H1 (cell line): ENCODE results near the gene WFIKKN1. TPM values are rescaled to one million over a fixed set of nuclear protein-coding genes. Genes with fewer than 3 reads are reported as not detected.

Experiments
- CEBPB ChIP-seq: IDR thresholded peaks from 2 replicates; pipeline ENCODE4 v1.6.1; 2012; ENCODE audit warnings: low read depth, low read length
- CHD1 ChIP-seq: IDR thresholded peaks from 2 replicates; pipeline ENCODE4 v1.6.1; 2012; ENCODE audit warnings: low read depth, low read length, improper control_type of control experiment
- CHD2 ChIP-seq: IDR thresholded peaks from 2 replicates; pipeline ENCODE4 v1.6.1; 2012; ENCODE audit warnings: low read length, improper control_type of control experiment
- CREB1 ChIP-seq: IDR thresholded peaks from 2 replicates; pipeline ENCODE4 v1.6.1; 2012; ENCODE audit warnings: inconsistent platforms
- NANOG ChIP-seq: IDR thresholded peaks from 2 replicates; pipeline ENCODE4 v1.6.1; 2011; ENCODE audit warnings: low read length, low read depth, mild to moderate bottlenecking, inconsistent platforms; ENCODE audit not compliant: insufficient read depth, poor library complexity, severe bottlenecking
- SP1 ChIP-seq: IDR thresholded peaks from 2 replicates; pipeline ENCODE4 v1.6.1; 2011; ENCODE audit warnings: low read depth, low read length
- SP4 ChIP-seq: IDR thresholded peaks from 2 replicates; pipeline ENCODE4 v1.6.1; 2012; ENCODE audit warnings: low read length, inconsistent platforms
- TBP ChIP-seq: IDR thresholded peaks from 2 replicates; pipeline ENCODE4 v1.6.1; 2011; ENCODE audit warnings: low read depth, low read length, improper control_type of control experiment
- YY1 ChIP-seq: IDR thresholded peaks from 2 replicates; pipeline ENCODE4 v1.6.1; 2011; ENCODE audit warnings: low read depth, mild to moderate bottlenecking, low read length
- polyA plus RNA-seq, 7 experiments: library from polyadenylated mRNA; depleted of rRNA in 3 of 7; stranded (reverse) in 5 of 7; unstranded in 2 of 7; fragments of >200 nt in 5 of 7; fragments of 200-250 nt in 2 of 7; gene quantifications; 1 replicate in 5 of 7; 2 replicates in 1 of 7; 4 replicates in 1 of 7; pipeline versions ENCODE4 v1.2.1 to v1.2.3, GENCODE V29; 2011 to 2013; ENCODE audit warnings: missing spikeins in 2 of 7, mixed read lengths in 2 of 7
- total RNA-seq: library from RNA; stranded (reverse); fragmentation: NEBNext Ultra II Directional; extraction: Animal tissue kit (Norgen Biotek cat#: 25700); gene quantifications from 2 replicates; pipeline ENCODE4 v1.2.1, GENCODE V29; 2021
- TF ChIP-seq, protein P1 (sequence below): fragments of 300-600 bp; sonication (generic); IDR thresholded peaks from 2 replicates; pipeline ENCODE4 v1.7.1; 2012; ENCODE audit warnings: low read length, moderate library complexity, mild to moderate bottlenecking, inconsistent platforms; ENCODE audit not compliant: insufficient replicate concordance
- TF ChIP-seq, protein P2 (sequence below): IDR thresholded peaks from 2 replicates; pipeline ENCODE4 v1.6.1; 2012; ENCODE audit warnings: inconsistent platforms

WFIKKN1 gene
- total and polyA plus RNA-seq, 2 of the 8 experiments (the other 6 are each of a cell fraction or from before 2014, with no cell fraction given), result 11.4 to 15.8 TPM

DNA sequence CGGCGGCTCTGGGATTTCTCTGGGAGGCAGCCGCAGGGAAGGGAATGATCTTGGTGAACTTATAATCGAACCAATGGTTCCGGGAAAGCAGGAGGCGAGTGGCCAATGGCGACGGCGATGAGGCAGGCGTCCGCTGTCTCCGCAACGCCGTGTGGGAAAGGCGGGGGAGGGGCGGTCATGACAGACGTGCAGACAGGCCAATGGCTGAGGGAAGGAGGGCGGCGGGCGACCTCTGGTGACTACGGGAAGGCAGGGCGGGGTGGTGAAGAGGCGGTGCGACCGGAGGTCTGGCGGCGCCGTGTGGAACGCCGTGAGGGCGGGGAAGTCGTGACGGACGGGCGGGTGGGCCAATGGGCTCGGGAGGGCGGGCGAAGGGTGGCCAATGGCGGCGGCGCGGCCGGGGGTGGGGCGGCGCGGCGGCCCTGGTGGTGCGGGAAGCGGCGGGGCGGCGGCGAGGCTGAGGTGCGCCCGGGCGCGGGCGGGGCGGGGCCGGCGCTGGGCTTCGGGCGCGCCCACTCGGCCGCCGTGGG is 41.1 kb upstream of the WFIKKN1 start, which contains the start of gene RAB40C (continued):
- TF ChIP-seq, protein P1, sequence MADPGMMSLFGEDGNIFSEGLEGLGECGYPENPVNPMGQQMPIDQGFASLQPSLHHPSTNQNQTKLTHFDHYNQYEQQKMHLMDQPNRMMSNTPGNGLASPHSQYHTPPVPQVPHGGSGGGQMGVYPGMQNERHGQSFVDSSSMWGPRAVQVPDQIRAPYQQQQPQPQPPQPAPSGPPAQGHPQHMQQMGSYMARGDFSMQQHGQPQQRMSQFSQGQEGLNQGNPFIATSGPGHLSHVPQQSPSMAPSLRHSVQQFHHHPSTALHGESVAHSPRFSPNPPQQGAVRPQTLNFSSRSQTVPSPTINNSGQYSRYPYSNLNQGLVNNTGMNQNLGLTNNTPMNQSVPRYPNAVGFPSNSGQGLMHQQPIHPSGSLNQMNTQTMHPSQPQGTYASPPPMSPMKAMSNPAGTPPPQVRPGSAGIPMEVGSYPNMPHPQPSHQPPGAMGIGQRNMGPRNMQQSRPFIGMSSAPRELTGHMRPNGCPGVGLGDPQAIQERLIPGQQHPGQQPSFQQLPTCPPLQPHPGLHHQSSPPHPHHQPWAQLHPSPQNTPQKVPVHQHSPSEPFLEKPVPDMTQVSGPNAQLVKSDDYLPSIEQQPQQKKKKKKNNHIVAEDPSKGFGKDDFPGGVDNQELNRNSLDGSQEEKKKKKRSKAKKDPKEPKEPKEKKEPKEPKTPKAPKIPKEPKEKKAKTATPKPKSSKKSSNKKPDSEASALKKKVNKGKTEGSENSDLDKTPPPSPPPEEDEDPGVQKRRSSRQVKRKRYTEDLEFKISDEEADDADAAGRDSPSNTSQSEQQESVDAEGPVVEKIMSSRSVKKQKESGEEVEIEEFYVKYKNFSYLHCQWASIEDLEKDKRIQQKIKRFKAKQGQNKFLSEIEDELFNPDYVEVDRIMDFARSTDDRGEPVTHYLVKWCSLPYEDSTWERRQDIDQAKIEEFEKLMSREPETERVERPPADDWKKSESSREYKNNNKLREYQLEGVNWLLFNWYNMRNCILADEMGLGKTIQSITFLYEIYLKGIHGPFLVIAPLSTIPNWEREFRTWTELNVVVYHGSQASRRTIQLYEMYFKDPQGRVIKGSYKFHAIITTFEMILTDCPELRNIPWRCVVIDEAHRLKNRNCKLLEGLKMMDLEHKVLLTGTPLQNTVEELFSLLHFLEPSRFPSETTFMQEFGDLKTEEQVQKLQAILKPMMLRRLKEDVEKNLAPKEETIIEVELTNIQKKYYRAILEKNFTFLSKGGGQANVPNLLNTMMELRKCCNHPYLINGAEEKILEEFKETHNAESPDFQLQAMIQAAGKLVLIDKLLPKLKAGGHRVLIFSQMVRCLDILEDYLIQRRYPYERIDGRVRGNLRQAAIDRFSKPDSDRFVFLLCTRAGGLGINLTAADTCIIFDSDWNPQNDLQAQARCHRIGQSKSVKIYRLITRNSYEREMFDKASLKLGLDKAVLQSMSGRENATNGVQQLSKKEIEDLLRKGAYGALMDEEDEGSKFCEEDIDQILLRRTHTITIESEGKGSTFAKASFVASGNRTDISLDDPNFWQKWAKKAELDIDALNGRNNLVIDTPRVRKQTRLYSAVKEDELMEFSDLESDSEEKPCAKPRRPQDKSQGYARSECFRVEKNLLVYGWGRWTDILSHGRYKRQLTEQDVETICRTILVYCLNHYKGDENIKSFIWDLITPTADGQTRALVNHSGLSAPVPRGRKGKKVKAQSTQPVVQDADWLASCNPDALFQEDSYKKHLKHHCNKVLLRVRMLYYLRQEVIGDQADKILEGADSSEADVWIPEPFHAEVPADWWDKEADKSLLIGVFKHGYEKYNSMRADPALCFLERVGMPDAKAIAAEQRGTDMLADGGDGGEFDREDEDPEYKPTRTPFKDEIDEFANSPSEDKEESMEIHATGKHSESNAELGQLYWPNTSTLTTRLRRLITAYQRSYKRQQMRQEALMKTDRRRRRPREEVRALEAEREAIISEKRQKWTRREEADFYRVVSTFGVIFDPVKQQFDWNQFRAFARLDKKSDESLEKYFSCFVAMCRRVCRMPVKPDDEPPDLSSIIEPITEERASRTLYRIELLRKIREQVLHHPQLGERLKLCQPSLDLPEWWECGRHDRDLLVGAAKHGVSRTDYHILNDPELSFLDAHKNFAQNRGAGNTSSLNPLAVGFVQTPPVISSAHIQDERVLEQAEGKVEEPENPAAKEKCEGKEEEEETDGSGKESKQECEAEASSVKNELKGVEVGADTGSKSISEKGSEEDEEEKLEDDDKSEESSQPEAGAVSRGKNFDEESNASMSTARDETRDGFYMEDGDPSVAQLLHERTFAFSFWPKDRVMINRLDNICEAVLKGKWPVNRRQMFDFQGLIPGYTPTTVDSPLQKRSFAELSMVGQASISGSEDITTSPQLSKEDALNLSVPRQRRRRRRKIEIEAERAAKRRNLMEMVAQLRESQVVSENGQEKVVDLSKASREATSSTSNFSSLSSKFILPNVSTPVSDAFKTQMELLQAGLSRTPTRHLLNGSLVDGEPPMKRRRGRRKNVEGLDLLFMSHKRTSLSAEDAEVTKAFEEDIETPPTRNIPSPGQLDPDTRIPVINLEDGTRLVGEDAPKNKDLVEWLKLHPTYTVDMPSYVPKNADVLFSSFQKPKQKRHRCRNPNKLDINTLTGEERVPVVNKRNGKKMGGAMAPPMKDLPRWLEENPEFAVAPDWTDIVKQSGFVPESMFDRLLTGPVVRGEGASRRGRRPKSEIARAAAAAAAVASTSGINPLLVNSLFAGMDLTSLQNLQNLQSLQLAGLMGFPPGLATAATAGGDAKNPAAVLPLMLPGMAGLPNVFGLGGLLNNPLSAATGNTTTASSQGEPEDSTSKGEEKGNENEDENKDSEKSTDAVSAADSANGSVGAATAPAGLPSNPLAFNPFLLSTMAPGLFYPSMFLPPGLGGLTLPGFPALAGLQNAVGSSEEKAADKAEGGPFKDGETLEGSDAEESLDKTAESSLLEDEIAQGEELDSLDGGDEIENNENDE, result no peak
- TF ChIP-seq NANOG (no peak), CREB1 (peak; percentile 88), CHD1 (no peak), TBP (no peak), CHD2 (peak; percentile 90), CEBPB (no peak), YY1 (no peak), SP1 (peak; percentile 92), SP4 (peak; percentile 65; the same call in 1 of the 2 replicates)
- TF ChIP-seq, protein P2, sequence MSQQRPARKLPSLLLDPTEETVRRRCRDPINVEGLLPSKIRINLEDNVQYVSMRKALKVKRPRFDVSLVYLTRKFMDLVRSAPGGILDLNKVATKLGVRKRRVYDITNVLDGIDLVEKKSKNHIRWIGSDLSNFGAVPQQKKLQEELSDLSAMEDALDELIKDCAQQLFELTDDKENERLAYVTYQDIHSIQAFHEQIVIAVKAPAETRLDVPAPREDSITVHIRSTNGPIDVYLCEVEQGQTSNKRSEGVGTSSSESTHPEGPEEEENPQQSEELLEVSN, result no peak
